Omental fat pad (tissue), 4 donors: ENCODE data around the gene ANKUB1. TPM values are rescaled to one million over a fixed set of nuclear protein-coding genes. Genes with fewer than 3 reads are reported as not detected.

ENCODE experiments used
- ATAC-seq: fragments of 150-250 bp; one replicate; pipeline ENCODE4 v1.9.1; 2016; ENCODE audit warnings: mild to moderate bottlenecking, moderate library complexity; ENCODE audit not compliant: low FRiP score
- DNase-seq: peaks from one replicate; pipeline ENCODE4 v3.0.0-alpha.2; 2019; ENCODE audit warnings: low spot score
- total RNA-seq, 4 donors: library from RNA; depleted of rRNA; stranded (reverse); fragments of >200 nt; gene quantifications; one replicate each; pipeline ENCODE4 v1.1.0, GENCODE V29; 2016
- TF ChIP-seq, protein P1 (sequence below), 3 donors: fragments of 450-650 bp; IDR thresholded peaks; one replicate each; pipeline ENCODE4 v1.5.1; 2016 to 2017; ENCODE audit warnings: antibody characterized with exemption in 3 of 3, mild to moderate bottlenecking in 3 of 3, moderate library complexity in 2 of 3

The ANKUB1 gene
- total RNA-seq, 4 donors from 2014 or later = not detected

DNA sequence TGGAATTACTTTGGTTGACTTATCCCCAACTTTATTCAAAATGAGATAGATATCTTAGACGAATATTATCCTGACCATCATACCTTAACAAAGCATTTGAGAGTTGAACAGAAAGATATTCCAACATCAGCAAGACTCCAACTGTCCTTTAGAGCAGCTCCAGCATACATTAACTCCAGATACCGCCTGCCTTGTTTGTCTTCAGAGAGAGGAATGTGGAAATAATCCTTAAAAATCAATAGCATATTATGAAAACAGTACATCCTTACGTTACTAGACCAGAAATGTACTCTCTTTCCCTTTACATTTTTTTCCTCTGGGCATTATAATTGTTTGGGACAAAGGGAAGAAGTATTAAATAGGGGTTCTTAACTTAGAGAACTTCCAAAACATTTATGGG lies 1.7 kb downstream of the ANKUB1 start:
- ATAC-seq = no peak
- TF ChIP-seq, protein P1, sequence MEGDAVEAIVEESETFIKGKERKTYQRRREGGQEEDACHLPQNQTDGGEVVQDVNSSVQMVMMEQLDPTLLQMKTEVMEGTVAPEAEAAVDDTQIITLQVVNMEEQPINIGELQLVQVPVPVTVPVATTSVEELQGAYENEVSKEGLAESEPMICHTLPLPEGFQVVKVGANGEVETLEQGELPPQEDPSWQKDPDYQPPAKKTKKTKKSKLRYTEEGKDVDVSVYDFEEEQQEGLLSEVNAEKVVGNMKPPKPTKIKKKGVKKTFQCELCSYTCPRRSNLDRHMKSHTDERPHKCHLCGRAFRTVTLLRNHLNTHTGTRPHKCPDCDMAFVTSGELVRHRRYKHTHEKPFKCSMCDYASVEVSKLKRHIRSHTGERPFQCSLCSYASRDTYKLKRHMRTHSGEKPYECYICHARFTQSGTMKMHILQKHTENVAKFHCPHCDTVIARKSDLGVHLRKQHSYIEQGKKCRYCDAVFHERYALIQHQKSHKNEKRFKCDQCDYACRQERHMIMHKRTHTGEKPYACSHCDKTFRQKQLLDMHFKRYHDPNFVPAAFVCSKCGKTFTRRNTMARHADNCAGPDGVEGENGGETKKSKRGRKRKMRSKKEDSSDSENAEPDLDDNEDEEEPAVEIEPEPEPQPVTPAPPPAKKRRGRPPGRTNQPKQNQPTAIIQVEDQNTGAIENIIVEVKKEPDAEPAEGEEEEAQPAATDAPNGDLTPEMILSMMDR (IDR thresholded peaks at IDR 0.05) = no peak
- DNase-seq = no peak

DNA sequence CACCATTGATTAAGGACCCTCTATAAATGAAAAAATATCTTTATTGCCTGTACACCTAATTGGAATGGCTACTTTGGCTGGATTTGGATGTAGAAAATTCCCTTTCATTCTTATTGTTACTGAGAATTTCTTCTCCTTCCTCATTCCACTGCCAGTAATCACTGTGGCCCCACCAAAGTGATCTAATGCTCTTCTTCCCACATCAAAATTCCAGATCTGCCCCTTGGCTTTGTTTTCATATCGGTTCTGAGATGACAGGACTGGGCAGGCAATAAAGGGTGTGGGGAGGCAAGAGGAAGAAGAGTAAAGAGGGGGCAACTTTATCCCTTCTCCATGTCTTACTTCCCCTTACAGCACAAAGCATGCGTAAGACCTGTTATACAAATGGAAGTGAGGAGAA lies 2.1 kb downstream of the ANKUB1 start:
- ATAC-seq (no peak), DNase-seq (no peak)
- TF ChIP-seq, protein P1 (IDR thresholded peaks at IDR 0.05) = no peak

DNA sequence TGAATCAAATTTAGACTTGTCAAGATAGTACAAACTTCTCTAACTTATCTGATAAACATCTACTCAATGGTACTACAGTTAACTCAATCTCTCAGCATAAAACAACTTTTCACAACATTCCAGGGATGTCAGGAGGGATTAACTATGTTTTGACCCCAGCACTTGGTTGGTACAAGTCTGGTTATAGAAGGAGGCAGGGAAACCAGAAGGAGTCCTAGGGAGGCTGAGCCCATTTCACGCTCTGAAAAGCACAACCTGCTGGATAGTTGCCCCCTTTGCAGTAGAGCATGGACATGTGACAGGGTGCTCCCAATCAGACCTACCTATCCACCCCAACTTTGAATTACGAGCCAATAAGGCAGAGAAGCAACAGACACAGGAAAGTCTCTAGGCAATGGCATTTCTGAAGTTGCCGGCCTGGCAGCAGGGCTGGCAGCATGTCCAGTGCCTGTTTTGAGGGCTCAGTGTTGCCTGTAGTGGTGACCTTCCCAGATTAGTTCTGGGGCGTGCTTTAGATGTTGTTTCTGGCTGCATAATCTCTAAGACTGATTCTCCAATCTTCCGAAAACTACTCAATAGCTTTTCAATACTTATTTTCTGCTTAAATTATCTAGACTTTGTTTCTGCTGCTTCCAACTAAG lies 8.2 kb downstream of the ANKUB1 start:
- no peak for ATAC-seq
- TF ChIP-seq, protein P1 (IDR thresholded peaks at IDR 0.05) = no peak
- no peak for DNase-seq

DNA sequence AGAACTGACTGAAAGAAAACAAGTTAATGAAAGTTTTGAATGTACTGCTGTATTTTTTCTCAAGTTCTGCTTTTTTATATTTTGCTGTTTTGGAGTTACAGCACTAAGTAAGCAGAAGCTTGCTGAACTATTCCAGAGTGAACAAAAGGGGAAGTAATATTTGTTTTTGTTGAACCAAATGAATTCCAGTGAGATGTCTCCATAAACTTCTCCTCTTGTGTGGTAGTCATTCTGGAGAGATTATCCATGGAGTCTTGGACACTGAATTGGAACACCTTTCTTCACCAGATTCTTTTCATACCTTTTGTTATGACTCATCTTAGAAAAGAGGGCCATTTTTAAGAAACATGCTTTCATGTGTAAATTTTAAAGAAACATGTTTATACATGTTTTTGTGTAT lies 8.8 kb downstream of the ANKUB1 start:
- ATAC-seq = no peak
- TF ChIP-seq, protein P1 (IDR thresholded peaks at IDR 0.05) = no peak
- DNase-seq = no peak

DNA sequence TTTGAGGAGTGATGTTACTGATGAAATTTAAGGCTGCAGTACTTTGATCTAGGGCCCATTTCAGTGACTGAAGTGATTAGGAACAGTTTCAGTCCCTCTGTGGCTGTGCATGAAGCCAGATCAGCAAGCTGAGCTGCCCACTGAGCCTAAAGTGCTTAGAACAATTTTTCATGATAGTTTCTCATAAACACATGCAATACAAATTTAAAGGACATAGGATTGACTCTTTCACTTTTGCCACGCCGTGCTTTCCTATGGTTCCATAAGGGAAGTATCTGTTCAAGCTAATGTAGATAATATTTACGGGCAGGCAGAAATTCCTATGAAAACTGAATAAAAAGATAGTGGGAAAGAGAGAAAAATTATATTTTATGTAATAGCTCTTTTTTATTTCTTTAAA lies 10.6 kb downstream of the ANKUB1 start:
- no peak for ATAC-seq
- TF ChIP-seq, protein P1 (IDR thresholded peaks at IDR 0.05) = no peak
- DNase-seq = no peak

DNA sequence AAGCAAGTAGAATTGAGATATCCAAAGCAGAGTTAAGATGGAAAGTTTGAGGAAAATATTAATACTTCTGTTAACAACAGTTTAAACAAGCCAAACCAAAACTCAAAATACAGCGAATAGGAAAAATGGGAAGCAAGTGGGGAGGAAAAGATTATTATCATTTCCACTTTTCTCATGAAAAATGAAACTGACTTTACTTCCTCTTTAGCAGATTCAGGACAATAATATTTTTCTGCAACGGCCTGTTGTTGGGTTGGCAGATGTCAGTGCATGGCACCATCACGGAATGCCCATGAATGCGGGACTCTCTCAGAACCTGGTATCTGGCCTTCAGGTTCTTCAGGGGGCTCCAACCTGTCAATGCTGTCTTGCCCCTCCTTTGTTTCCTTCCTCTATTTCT lies 11.1 kb downstream of the ANKUB1 start:
- ATAC-seq (no peak), DNase-seq (no peak)
- TF ChIP-seq, protein P1 (IDR thresholded peaks at IDR 0.05) = no peak

DNA sequence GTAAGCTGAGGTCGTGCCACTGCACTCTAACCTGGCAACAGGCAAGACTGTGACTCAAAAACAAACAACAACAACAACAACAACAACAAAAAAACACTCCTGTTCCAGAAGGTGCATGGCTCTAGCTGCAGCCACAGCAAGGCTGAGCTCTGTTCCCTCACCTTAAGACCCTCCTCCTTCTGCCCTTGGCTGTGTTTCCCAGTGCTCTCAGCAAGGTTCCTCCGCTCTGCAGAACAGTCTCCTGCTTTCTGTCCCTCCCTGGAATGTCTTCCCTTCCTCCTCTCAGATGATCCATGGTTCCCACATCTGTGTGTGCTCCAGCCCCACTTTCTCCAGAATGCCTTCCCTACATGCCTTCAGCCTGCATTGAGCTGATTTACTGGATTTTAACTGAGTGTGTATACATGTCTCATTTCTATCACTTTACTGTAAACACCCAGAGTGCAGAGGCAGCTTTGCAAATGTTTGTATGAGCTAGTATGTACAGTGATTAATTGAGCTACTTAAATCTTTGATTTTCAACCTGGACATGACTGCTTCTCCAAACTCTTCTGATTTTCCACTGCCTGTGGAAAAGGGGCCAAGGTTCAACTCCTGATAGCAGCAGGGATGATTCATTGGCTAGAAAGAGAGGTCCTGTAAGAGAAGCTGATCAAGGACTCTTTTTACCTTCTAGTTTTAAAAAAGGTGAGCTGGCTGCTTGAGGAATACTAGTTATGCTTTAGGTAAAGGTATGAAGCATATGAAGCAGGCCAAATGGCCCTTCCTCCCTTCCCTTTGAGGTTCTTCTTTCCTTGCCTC lies 14.7 kb downstream of the ANKUB1 start:
- TF ChIP-seq, protein P1 (IDR thresholded peaks at IDR 0.05) = no peak
- ATAC-seq (no peak), DNase-seq (no peak)
